SK-N-SH treated with all-trans-retinoic acid at 6 μM for 48 hours (cell line): ENCODE data around the gene CHCHD5.
"Not testable (repeated sequence)": the region's sequence is repeated elsewhere in the genome, so short reads cannot be mapped to it uniquely, and the experiment has no call there.

Experiments
- ATAC-seq: fragments of 200-7000 bp; cut with Tn5 transposase; 3 replicates; pipeline ENCODE4 v1.9.1; 2020; ENCODE audit warnings: mild to moderate bottlenecking, moderate library complexity
- BACH2 ChIP-seq: fragments of 250-450 bp; sonication (Bioruptor Pico); IDR thresholded peaks from 2 replicates; pipeline ENCODE4 v1.9.0; 2021; ENCODE audit warnings: mild to moderate bottlenecking, borderline replicate concordance
- CREB5 ChIP-seq: fragments of 250-450 bp; sonication (Bioruptor Pico); IDR thresholded peaks from 2 replicates; pipeline ENCODE4 v1.5.1; 2020; ENCODE audit warnings: low read depth, mild to moderate bottlenecking, moderate library complexity
- CSDC2 ChIP-seq: fragments of 250-450 bp; sonication (Bioruptor Pico); IDR thresholded peaks from 2 replicates; pipeline ENCODE4 v1.5.0; 2020; ENCODE audit warnings: mild to moderate bottlenecking, moderate library complexity
- CSRNP3 ChIP-seq: fragments of 250-450 bp; sonication (Bioruptor Pico); IDR thresholded peaks from 2 replicates; pipeline ENCODE4 v1.5.1; 2021; ENCODE audit warnings: mild to moderate bottlenecking, moderate library complexity
- ESRRG ChIP-seq: fragments of 250-450 bp; sonication (Bioruptor Pico); IDR thresholded peaks from 2 replicates; pipeline ENCODE4 v1.6.1; 2021; ENCODE audit warnings: mild to moderate bottlenecking
- GLIS3 ChIP-seq: fragments of 250-450 bp; sonication (Bioruptor Pico); IDR thresholded peaks from 2 replicates; pipeline ENCODE4 v1.5.0; 2020; ENCODE audit warnings: mild to moderate bottlenecking, moderate library complexity
- ISL1 ChIP-seq: fragments of 250-450 bp; sonication (Bioruptor Pico); IDR thresholded peaks from 2 replicates; pipeline ENCODE4 v2.1.2; 2022; ENCODE audit warnings: mild to moderate bottlenecking, moderate library complexity
- OSR1 ChIP-seq: fragments of 250-450 bp; sonication (Bioruptor Pico); IDR thresholded peaks from 2 replicates; pipeline ENCODE4 v1.8.0; 2022; ENCODE audit warnings: moderate library complexity, mild to moderate bottlenecking, inconsistent platforms
- PPARA ChIP-seq: fragments of 250-450 bp; sonication (Bioruptor Pico); IDR thresholded peaks from 2 replicates; pipeline ENCODE4 v1.5.0; 2020; ENCODE audit warnings: mild to moderate bottlenecking, borderline replicate concordance
- RARB ChIP-seq: fragments of 250-450 bp; sonication (Bioruptor Pico); IDR thresholded peaks from 2 replicates; pipeline ENCODE4 v1.8.0; 2021; ENCODE audit warnings: mild to moderate bottlenecking, moderate library complexity
- SNAI2 ChIP-seq: fragments of 250-450 bp; sonication (Bioruptor Pico); IDR thresholded peaks from 2 replicates; pipeline ENCODE4 v1.5.0; 2020; ENCODE audit warnings: mild to moderate bottlenecking, moderate library complexity
- TCF4 ChIP-seq: fragments of 250-450 bp; sonication (Bioruptor Pico); IDR thresholded peaks from 2 replicates; pipeline ENCODE4 v1.8.0; 2021; ENCODE audit warnings: mild to moderate bottlenecking, moderate library complexity, borderline replicate concordance
- TOX ChIP-seq: fragments of 250-450 bp; sonication (Bioruptor Pico); IDR thresholded peaks from 2 replicates; pipeline ENCODE4 v1.8.0; 2021; ENCODE audit warnings: mild to moderate bottlenecking, moderate library complexity, borderline replicate concordance
- TSHZ2 ChIP-seq: fragments of 250-450 bp; sonication (Bioruptor Pico); IDR thresholded peaks from 2 replicates; pipeline ENCODE4 v1.5.0; 2020; ENCODE audit warnings: mild to moderate bottlenecking, moderate library complexity
- ZC3H10 ChIP-seq: fragments of 250-450 bp; sonication (Bioruptor Pico); IDR thresholded peaks from 2 replicates; pipeline ENCODE4 v1.5.1; 2021; ENCODE audit warnings: mild to moderate bottlenecking, moderate library complexity
- ZFP3 ChIP-seq: fragments of 250-450 bp; sonication (Bioruptor Pico); IDR thresholded peaks from 2 replicates; pipeline ENCODE4 v1.5.0; 2020; ENCODE audit warnings: mild to moderate bottlenecking, moderate library complexity
- ZFP30 ChIP-seq: fragments of 450-650 bp; formaldehyde crosslinking; IDR thresholded peaks from 2 replicates; pipeline ENCODE4 v1.5.0; 2022; ENCODE audit warnings: mild to moderate bottlenecking, moderate library complexity
- ZNF565 ChIP-seq: fragments of 450-650 bp; formaldehyde crosslinking; conservative IDR thresholded peaks from 2 replicates; pipeline ENCODE4 v1.5.0; 2020; ENCODE audit warnings: low read depth, mild to moderate bottlenecking, moderate library complexity
- ZNF70 ChIP-seq: fragments of 450-650 bp; formaldehyde crosslinking; IDR thresholded peaks from 2 replicates; pipeline ENCODE4 v1.5.0; 2020; ENCODE audit warnings: mild to moderate bottlenecking, moderate library complexity
- ZNF8 ChIP-seq: fragments of 450-650 bp; formaldehyde crosslinking; IDR thresholded peaks from 2 replicates; pipeline ENCODE4 v1.5.0; 2020; ENCODE audit warnings: mild to moderate bottlenecking, moderate library complexity
- TF ChIP-seq, protein P1 (sequence below): fragments of 250-450 bp; sonication (Bioruptor Pico); IDR thresholded peaks from 2 replicates; pipeline ENCODE4 v1.8.0; 2021; ENCODE audit warnings: low read depth, mild to moderate bottlenecking, moderate library complexity, borderline replicate concordance
- TF ChIP-seq, protein P2 (sequence below): fragments of 250-450 bp; sonication (Bioruptor Pico); IDR thresholded peaks from 2 replicates; pipeline ENCODE4 v1.8.0; 2020; ENCODE audit warnings: mild to moderate bottlenecking, moderate library complexity, borderline replicate concordance

CHCHD5 gene

DNA sequence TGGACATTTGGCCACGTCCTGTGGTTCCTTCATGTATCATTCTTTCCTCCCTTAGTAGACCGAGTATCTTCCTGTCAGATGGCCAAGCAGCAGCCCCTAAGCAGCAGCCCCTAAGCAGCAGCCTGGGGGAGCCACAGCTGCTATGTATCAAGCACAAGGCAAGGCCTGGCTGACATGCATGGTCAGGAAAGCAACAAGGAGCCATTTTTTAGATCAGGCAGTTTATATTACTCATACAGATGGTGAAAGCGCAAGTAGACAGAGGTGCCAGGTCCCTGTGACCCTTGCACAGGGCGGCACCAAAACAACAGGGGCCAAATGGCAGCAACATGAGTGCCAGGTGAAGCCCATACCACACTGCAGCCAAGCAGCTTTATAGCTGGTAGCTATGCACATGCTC, 22.1 kb downstream of the CHCHD5 start:
- no peak for ATAC-seq
- TF ChIP-seq, protein P1, sequence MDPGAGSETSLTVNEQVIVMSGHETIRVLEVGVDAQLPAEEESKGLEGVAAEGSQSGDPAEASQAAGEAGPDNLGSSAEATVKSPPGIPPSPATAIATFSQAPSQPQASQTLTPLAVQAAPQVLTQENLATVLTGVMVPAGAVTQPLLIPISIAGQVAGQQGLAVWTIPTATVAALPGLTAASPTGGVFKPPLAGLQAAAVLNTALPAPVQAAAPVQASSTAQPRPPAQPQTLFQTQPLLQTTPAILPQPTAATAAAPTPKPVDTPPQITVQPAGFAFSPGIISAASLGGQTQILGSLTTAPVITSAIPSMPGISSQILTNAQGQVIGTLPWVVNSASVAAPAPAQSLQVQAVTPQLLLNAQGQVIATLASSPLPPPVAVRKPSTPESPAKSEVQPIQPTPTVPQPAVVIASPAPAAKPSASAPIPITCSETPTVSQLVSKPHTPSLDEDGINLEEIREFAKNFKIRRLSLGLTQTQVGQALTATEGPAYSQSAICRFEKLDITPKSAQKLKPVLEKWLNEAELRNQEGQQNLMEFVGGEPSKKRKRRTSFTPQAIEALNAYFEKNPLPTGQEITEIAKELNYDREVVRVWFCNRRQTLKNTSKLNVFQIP (CRISPR knock-in tag): no peak
- no peak for TF ChIP-seq ISL1 (CRISPR knock-in tag)
- TF ChIP-seq, protein P2, sequence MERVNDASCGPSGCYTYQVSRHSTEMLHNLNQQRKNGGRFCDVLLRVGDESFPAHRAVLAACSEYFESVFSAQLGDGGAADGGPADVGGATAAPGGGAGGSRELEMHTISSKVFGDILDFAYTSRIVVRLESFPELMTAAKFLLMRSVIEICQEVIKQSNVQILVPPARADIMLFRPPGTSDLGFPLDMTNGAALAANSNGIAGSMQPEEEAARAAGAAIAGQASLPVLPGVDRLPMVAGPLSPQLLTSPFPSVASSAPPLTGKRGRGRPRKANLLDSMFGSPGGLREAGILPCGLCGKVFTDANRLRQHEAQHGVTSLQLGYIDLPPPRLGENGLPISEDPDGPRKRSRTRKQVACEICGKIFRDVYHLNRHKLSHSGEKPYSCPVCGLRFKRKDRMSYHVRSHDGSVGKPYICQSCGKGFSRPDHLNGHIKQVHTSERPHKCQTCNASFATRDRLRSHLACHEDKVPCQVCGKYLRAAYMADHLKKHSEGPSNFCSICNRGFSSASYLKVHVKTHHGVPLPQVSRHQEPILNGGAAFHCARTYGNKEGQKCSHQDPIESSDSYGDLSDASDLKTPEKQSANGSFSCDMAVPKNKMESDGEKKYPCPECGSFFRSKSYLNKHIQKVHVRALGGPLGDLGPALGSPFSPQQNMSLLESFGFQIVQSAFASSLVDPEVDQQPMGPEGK (CRISPR knock-in tag): no peak
- TF ChIP-seq ZFP3: no peak
- no peak for TF ChIP-seq PPARA
- TF ChIP-seq ZNF565 (CRISPR knock-in tag): no peak
- TF ChIP-seq OSR1: no peak
- TF ChIP-seq TOX: no peak
- TF ChIP-seq CSDC2: no peak
- no peak for TF ChIP-seq CREB5
- TF ChIP-seq GLIS3 (CRISPR knock-in tag): no peak
- no peak for TF ChIP-seq ZC3H10 (CRISPR knock-in tag)
- no peak for TF ChIP-seq SNAI2 (CRISPR knock-in tag)
- no peak for TF ChIP-seq ESRRG (CRISPR knock-in tag)
- no peak for TF ChIP-seq ZNF70 (CRISPR knock-in tag)
- TF ChIP-seq CSRNP3 (CRISPR knock-in tag): no peak
- no peak for TF ChIP-seq RARB (CRISPR knock-in tag)
- no peak for TF ChIP-seq ZFP30 (CRISPR knock-in tag)
- TF ChIP-seq BACH2: no peak

- ATAC-seq: no peak
- no peak for TF ChIP-seq OSR1
- TF ChIP-seq, protein P1 (CRISPR knock-in tag): no peak
- no peak for TF ChIP-seq CSDC2
- no peak for TF ChIP-seq TCF4 (CRISPR knock-in tag)
- TF ChIP-seq ZFP30 (CRISPR knock-in tag): no peak
- TF ChIP-seq RARB (CRISPR knock-in tag): no peak
- no peak for TF ChIP-seq ISL1 (CRISPR knock-in tag)
- TF ChIP-seq TSHZ2 (CRISPR knock-in tag): no peak
- TF ChIP-seq CREB5: no peak
- no peak for TF ChIP-seq SNAI2 (CRISPR knock-in tag)
- TF ChIP-seq GLIS3 (CRISPR knock-in tag): no peak
- no peak for TF ChIP-seq PPARA
- TF ChIP-seq ZC3H10 (CRISPR knock-in tag): no peak
- no peak for TF ChIP-seq ZNF565 (CRISPR knock-in tag)
- no peak for TF ChIP-seq TOX
- no peak for TF ChIP-seq ZNF8 (CRISPR knock-in tag)
These were observed 23.4 kb downstream of the CHCHD5 start for GRCh38 chr2:112607680-112608438.

DNA sequence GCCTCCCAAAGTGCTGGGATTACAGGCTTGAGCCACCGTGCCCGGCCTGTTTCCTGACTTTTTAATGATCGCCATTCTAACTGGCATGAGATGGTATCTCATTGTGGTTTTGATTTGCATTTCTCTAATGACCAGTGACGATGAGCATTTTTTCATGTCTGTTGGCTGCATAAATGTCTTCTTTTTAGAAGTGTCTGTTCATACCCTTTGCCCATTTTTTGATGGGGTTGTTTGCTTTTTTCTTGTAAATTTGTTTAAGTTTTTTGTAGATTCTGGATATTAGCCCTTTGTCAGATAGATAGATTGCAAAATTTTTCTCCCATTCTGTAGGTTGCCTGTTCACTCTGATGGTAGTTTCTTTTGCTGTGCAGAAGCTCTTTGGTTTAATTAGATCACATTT, 24.9 kb downstream of the CHCHD5 start:
- ATAC-seq: not testable (repeated sequence)

DNA sequence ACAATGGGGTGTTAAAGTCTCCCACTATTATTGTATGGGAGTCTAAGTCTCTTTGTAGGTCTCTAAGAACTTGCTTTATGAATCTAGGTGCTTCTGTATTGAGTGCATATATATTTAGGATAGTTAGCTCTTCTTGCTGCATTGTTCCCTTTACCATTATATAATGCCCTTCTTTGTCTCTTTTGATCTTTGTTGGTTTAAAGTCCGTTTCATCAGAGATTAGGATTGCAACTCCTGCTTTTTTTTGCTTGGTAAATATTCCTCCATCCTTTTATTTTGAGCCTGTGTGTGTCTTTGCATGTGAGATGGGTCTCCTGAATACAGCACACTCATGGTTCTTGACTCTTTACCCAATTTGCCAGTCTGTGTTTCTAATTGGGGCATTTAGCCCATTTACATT, 27.9 kb downstream of the CHCHD5 start:
- not testable (repeated sequence) for ATAC-seq
